HG02938 (cell line): ENCODE data around the gene MIPOL1.
"Not testable (repeated sequence)": the region's sequence is repeated elsewhere in the genome, so short reads cannot be mapped to it uniquely, and the experiment has no call there.

Source experiments
- ATAC-seq: cut with Tn5 transposase; IDR thresholded peaks from one replicate; pipeline ENCODE4 v1.9.1; 2021; ENCODE audit warnings: mild to moderate bottlenecking, moderate library complexity; ENCODE audit not compliant: unreplicated experiment

Gene MIPOL1

DNA sequence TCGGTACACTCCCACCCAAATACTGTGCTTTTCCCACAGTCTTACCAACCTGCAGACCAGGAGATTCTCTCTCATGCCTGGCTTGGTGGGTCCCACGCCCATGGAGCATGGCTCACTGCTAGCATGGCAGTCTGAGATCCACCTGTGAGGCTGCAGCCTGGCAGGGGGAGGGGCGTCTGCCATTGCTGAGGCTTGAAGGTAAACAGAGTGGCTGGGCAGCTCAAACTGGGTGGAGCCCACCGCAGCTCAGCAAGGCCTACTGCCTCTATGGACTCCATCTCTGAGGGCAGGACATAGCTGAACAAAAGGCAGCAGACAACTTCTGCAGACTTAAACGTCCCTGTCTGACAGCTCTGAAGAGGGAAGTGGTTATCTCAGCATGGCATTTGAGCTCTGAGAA is 304.1 kb downstream of the MIPOL1 start:
- no peak for ATAC-seq

DNA sequence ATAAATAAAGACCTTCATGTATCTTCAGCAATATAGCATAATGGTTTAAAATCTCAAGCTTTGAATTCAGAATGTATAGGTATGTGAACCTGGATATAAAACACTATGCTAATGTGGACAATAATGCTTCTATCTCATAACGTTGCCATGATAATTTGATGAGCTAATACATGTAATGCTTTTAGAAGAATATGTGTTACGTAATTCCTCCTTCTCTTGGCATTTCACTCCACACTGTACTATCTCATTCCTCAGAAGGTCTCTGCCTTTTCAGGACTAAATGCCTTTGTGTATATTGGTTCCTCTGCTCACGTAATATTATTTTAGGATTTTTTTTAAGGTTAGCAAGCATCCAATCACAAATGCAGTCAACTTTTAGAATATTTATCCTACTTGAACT is 310.8 kb downstream of the MIPOL1 start:
- ATAC-seq = no peak

DNA sequence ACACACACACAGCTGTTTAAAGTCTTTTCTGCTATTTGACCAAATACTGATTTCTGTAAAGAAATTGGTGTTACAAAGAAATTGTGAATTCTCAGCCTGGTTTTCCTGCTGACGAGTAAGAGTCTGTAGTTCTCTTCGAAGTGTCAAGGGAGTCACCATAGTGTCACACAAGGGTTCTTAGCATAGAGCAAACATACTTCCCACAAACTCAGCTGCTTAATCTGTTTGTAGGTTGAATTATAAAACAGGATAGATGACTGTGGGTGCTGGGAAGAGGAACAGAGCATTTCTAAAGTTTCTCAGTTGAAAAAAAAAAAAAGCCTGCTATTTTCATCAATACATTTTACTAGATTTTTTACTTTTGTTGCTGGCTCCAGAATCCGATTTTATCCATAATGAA is 314.4 kb downstream of the MIPOL1 start:
- no peak for ATAC-seq

DNA sequence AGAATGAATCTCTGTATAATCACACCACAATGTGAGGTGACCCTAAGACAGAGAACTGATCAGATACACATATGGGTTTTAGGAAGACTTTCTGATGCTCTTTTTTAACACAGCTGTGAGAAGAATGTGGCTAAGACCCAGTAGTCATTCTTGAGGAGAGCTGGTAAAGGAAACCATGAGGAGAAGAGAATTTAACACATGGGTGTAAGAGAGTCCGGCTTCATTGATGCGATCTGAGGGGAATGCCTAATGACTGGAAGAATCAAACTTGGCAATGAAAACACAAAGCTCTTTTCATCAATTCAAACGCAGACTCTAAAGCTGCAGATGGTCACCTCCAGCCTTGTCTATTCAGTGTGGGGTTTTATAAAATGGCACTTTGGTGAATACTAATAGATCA is 318.0 kb downstream of the MIPOL1 start:
- no peak for ATAC-seq

DNA sequence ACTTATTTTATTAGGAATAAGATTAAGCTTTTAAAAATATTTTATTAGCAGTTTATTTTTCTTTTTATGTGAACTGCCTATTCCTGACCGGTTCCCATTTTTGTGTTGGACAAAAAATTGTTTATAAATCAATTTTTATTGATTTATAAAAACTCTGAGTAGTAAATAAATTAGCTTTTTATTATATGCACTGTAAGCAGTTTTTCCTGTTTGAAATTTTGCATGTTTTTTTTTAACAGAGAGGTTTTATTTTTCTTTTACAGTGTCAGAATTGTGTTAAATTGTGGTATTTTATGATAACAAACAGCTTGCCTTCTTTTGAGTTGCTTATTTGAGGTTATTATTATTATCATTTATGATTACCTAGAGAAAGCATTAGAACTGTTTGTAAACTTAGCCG is 329.3 kb downstream of the MIPOL1 start:
- ATAC-seq = no peak

DNA sequence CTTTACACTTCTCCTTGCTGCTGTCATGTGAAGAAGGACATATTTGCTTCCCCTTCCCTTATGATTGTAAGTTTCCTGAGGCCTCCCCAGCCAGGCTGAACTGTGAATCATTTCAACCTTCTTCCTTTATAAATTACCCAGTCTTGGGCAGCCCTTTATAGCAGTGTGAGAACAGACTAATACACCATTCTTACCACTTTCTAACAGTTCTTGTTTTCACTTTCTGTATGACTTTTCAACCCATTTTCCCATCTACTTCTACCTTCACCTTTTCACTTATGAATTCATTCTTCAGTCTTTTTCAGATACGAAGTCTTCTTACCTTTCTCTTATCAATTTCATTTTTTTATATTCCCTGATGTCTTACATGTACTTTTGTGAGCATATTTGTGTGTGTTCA is 342.3 kb downstream of the MIPOL1 start:
- no peak for ATAC-seq

GRCh38 chr14:37544407-37544806 is 346.7 kb downstream of the MIPOL1 start:
- ATAC-seq = no peak

DNA sequence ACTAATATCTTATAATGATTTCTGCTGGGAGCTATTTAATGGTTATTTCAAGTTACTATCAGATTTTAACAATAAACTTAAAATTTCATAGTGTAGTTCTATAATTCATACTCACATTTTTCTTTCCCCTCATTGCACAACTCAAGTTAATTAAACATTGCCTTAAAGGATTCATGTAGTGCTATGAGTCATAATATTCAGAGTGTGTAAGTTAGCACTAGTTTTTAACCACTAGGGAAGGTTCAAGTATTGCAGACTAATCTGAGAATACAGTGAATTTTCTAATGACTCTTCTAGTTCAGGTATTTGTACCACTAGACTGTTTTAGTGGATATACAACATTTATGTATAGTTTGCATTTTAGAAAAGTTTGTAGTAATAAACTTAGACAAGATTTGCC is 347.4 kb downstream of the MIPOL1 start:
- no peak for ATAC-seq

DNA sequence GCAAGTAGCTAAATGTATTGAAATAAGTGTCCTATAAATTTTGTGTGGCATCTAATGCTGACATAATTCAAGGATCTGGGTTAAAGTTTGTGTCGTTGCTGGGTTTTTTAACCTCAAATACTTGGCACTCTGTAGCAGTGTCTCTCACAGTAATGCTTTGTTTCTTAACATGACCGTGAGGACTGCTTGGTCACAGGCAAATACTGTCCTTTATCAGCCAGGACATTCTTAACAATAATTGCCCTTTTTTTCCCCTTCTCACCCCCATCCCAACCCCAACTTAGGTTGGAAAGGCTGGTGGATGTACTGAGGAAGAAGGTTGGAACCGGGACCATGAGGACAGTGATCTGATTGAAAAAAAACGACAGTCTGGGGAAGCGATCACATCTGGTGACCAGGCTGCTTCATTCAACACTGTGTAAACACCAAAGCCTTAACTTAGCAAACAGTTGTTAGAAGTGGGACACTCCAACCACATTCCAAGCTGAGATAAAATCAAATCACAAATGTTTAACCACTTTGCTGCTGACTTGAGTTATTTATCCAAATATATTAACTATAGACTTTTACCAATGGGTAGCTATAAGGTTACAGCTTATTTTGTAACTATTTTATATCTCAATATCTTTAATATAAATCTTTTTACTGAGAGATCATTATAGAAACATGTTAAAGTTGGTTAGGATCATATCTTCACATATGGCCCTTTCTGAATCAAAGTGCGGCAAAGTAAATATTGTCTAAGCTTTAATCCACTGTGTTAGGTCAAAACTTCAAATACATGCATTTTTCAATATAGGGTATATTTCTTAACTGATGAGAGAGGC is 349.1 kb downstream of the MIPOL1 start:
- ATAC-seq = no peak

DNA sequence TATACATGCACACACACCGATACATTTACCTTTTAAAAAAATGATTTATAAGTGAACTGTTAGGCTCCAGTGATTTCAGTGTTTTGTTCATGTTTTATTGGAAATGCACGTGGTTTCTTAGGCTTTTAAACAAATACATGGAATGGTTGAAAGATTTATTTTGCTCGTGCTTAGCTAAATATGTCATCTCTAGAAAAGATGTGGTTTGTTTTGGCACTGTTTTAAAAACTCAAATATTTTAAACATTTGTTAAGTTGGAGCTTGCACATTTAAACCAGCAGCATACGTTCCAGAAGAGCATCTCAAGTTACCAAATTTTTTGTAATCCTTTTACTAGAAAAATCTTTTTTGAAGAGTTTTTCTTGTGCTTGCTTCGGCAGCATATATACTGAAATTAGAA is 352.8 kb downstream of the MIPOL1 start:
- no peak for ATAC-seq

GRCh38 chr14:37551119-37551518 is 353.4 kb downstream of the MIPOL1 start:
- no peak for ATAC-seq

GRCh38 chr14:37553935-37554550 is 356.3 kb downstream of the MIPOL1 start:
- no peak for ATAC-seq

GRCh38 chr14:37555596-37555995 is 357.9 kb downstream of the MIPOL1 start:
- not testable (repeated sequence) for ATAC-seq

- no peak for ATAC-seq
These were observed 361.0 kb downstream of the MIPOL1 start for GRCh38 chr14:37558740-37559139.

DNA sequence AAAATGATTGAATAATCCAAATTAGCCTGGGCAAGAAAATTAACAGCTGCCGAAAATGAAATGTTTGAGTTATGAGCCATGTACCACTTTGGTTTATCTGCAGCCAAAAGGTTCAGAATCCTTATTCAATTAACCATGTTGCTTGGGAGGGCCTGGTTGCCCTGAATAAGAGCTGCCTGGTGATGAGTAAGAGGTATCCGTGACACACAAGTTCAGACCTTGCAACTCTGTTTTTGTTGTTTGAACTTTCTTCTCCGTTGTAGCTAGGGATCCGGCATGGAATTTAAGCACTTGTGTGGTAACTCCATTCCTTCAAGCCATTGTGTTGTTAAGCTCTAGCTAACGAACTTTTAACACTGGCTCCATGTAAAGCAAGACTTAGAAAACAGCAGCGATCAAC is 361.6 kb downstream of the MIPOL1 start:
- no peak for ATAC-seq

- no peak for ATAC-seq
These were observed 365.5 kb downstream of the MIPOL1 start for GRCh38 chr14:37563189-37563588.

DNA sequence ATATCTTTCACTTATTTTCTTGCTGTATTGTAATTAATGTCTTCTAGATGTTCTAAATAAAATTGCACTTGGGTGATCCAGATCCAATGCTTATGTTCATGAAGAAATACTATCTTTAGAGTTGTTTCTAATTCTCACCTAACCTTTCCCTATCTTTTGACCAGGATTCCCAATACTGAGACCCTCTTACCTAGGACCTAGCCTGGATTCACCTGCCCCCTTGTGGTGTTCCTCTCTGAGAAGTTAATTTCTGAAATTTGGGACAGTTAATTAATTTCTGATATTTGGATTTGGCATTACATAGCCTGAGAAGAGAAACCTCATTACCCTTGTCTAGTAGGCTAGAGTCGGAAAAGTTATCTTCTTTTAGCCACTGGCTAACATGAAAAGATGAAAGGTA is 367.8 kb downstream of the MIPOL1 start:
- no peak for ATAC-seq

- no peak for ATAC-seq
These were observed 369.2 kb downstream of the MIPOL1 start for GRCh38 chr14:37566811-37567371.

DNA sequence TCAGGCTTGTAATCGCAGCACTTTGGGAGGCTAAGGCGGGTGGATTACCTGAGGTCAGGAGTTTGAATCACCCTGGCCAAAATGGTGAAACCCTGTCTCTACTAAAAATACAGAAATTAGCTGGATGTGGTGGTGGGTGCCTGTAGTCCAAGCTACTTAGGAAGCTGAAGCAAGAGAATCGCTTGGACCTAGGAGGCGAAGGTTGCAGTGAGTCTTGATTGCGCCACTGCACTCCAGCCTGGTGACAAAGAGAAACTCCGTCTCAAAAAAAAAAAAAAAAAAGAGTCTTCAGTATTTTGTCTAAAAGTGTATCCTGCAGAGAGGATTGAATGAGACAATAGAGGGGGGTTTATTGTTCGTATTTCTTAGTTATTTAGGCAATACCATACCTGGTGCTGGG is 372.0 kb downstream of the MIPOL1 start:
- ATAC-seq = no peak

GRCh38 chr14:37571391-37571790 is 373.7 kb downstream of the MIPOL1 start:
- ATAC-seq = no peak

- no peak for ATAC-seq
These were observed 375.6 kb downstream of the MIPOL1 start for GRCh38 chr14:37573356-37573755.

GRCh38 chr14:37579274-37579673 is 381.5 kb downstream of the MIPOL1 start:
- ATAC-seq = no peak
